Measurements from ENCODE around the gene CLCNKA. TPM values are rescaled to one million over a fixed set of nuclear protein-coding genes. Genes with fewer than 3 reads are reported as not detected.

CLCNKA gene
- total and polyA plus RNA-seq, 12 donors, result 0.18 to 52.5 (median 2.1) TPM

DNA sequence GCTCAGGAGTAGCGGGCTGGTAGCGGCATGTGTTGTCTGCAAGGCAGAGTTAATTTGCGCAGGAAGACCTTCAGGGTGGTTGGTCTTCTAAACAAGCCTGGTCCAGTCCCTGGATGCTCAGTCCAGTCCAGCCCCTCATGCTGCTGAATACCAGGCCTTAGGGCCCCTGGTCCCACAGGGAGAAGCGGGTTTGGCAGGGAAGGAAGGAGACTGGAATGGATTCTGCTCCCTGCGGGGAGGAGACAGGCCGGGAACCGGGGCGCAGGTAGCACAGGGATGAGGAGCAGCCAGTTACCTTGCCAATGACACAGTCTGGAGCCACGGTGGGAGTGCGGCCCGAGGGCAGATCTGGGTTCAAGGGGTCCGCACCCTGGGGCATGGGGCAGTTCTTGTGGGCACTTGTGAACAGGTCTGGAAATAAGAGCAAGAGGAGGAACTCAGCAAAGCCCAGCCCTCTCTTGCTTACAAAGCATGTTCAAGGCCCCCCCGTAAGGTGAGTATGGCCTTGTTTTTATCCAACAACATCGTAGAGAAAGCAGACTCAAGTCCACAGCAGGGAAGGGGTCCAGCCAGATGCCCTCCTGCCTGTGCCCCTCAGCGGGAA is 41.5 kb downstream of the CLCNKA start:
- Histone ChIP-seq H3K4me3 (no peak overlapping the region), H3K27me3 (no peaks in the 10 kb centered on the region), H3K9me3 (replicated peaks in 1 of 3) (no peaks in the 10 kb centered on the region), H3K27ac (no peak overlapping the region), H3K36me3 (replicated peaks in 1 of 2) (no peaks in the 10 kb centered on the region), H3K4me1 (replicated peaks in 1 of 2) (peaks cover 8 to 18% of the 10 kb centered on the region in 2 donors)
- TF ChIP-seq POLR2A (IDR thresholded peaks at IDR 0.05), result no peak
- TF ChIP-seq, protein P1, sequence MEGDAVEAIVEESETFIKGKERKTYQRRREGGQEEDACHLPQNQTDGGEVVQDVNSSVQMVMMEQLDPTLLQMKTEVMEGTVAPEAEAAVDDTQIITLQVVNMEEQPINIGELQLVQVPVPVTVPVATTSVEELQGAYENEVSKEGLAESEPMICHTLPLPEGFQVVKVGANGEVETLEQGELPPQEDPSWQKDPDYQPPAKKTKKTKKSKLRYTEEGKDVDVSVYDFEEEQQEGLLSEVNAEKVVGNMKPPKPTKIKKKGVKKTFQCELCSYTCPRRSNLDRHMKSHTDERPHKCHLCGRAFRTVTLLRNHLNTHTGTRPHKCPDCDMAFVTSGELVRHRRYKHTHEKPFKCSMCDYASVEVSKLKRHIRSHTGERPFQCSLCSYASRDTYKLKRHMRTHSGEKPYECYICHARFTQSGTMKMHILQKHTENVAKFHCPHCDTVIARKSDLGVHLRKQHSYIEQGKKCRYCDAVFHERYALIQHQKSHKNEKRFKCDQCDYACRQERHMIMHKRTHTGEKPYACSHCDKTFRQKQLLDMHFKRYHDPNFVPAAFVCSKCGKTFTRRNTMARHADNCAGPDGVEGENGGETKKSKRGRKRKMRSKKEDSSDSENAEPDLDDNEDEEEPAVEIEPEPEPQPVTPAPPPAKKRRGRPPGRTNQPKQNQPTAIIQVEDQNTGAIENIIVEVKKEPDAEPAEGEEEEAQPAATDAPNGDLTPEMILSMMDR (IDR thresholded peaks at IDR 0.05), result no peak
- WGBS, 4 donors, result 87 to 94% (median 91%) methylated on average over 15 of the region's 15 CpGs
- DNase-seq, result no peak
- intact Hi-C loops (cut with DNase I), result no loop called here

DNA sequence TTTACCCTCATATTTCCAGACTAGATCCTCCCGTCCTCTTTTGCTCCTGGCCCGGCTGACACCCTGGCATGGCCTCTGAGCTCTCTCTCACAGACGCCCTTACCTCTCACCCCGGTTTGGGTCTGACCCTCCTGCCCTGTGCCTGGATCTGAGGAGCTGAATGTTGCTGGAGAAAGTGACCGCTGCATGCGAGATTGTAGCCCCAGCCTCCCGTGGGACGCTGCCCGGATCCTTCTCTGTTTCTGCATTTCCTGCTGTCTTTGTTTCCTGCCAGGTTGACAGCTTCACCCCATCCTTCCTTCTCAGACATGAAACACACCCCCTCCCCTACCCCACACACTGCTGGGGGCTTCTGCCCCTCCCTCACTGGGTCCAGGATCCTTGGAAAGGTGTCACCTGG is 42.1 kb downstream of the CLCNKA start:
- no peaks in the 10 kb centered on the region for H3K36me3 ChIP-seq (replicated peaks in 1 of 2)
- 62 to 81% (median 71%) methylated on average over 9 of the region's 9 CpGs for WGBS, 4 donors
- H3K9me3 ChIP-seq (replicated peaks in 1 of 3), result no peaks in the 10 kb centered on the region
- H3K4me1 ChIP-seq (replicated peaks in 1 of 2), result peaks cover 14 to 24% of the 10 kb centered on the region in 2 donors
- H3K27me3 ChIP-seq, result no peaks in the 10 kb centered on the region
- intact Hi-C loops (cut with DNase I), result no loop called here
- no peak for DNase-seq
- H3K27ac ChIP-seq, result no peak overlapping the region
- TF ChIP-seq POLR2A (IDR thresholded peaks at IDR 0.05), result no peak
- TF ChIP-seq, protein P1 (IDR thresholded peaks at IDR 0.05), result no peak
- no peak overlapping the region for H3K4me3 ChIP-seq

DNA sequence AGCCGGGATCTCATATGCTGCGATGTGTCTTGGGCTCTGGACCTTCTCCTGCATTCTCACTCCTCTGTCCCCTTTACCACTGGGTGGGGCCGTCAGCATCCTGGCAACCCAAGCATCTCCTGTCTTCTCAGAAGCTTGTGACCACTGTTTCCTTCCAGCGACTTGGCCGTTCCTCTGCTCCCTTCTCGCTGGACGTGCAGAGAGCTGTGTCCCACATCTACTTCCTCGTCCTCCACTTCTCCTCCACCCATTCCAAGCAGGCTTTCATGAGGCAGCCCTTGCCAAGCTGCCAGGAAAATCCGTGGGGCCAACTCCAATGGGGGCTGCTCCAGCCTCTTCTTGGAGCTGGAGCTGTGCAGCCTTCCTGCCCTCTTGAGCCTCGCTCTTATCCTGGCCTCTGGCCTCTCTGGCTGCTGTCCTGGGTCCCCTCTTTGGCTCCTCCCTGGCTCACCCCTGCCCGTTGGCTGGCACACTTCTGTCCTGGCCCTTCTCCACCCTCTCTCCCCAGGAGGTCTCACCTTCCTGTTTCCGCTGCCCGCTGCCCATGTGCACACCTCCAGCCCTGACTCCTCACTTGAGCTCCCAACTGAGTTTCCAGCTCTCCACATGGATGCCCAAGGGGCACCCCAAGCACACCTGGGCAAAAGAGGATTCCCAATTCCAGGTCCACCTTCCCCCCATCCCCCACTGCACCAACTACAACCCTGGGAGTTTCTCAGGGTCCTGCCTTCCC is 42.9 kb downstream of the CLCNKA start:
- Histone ChIP-seq H3K27ac (no peak overlapping the region), H3K27me3 (no peaks in the 10 kb centered on the region), H3K9me3 (replicated peaks in 1 of 3) (no peaks in the 10 kb centered on the region), H3K36me3 (replicated peaks in 1 of 2) (no peaks in the 10 kb centered on the region), H3K4me3 (no peak overlapping the region), H3K4me1 (replicated peaks in 1 of 2) (peaks cover 16 to 25% of the 10 kb centered on the region in 2 donors)
- intact Hi-C loops (cut with DNase I), result no loop called here
- WGBS, 4 donors, result 63 to 75% (median 71%) methylated on average over 13 of the region's 13 CpGs
- TF ChIP-seq, protein P1 (IDR thresholded peaks at IDR 0.05), result no peak
- TF ChIP-seq POLR2A (IDR thresholded peaks at IDR 0.05), result no peak
- DNase-seq, result no peak

DNA sequence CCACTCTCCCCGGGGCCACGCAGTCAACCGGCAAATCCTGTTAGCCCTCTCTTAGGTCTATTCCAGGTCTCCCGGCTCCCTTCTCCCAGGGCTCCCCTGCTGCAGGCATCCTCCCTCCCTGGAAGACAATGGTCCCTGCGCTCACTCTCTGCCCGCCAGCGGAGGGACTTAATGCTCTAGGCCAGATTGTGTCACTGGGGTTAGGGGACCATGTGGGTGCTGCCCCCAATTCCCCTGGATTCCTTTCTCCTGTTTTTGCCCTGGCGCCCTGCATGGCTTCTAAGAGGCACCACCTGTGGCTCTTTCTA is 43.4 kb downstream of the CLCNKA start:
- no peaks in the 10 kb centered on the region for H3K9me3 ChIP-seq (replicated peaks in 1 of 3)
- H3K36me3 ChIP-seq (replicated peaks in 1 of 2), result no peaks in the 10 kb centered on the region
- TF ChIP-seq, protein P1 (IDR thresholded peaks at IDR 0.05), result no peak
- no peak for TF ChIP-seq POLR2A (IDR thresholded peaks at IDR 0.05)
- intact Hi-C loops (cut with DNase I), result no loop called here
- no peak for DNase-seq
- WGBS, 4 donors, result 86 to 93% (median 89%) methylated on average over 8 of the region's 8 CpGs
- no peak overlapping the region for H3K27ac ChIP-seq
- H3K4me3 ChIP-seq, result no peak overlapping the region
- H3K4me1 ChIP-seq (replicated peaks in 1 of 2), result peaks cover 16 to 25% of the 10 kb centered on the region in 2 donors
- H3K27me3 ChIP-seq, result no peaks in the 10 kb centered on the region

All from adrenal gland (tissue), 12 donors.